ENCODE data around the gene NEDD4L. TPM values are rescaled to one million over a fixed set of nuclear protein-coding genes. Genes with fewer than 3 reads are reported as not detected.

NEDD4L gene
- polyA plus RNA-seq, 1 of the 3 experiments (the other 2 are of a cell fraction) = 13.2 TPM

- TF ChIP-seq, protein P1, sequence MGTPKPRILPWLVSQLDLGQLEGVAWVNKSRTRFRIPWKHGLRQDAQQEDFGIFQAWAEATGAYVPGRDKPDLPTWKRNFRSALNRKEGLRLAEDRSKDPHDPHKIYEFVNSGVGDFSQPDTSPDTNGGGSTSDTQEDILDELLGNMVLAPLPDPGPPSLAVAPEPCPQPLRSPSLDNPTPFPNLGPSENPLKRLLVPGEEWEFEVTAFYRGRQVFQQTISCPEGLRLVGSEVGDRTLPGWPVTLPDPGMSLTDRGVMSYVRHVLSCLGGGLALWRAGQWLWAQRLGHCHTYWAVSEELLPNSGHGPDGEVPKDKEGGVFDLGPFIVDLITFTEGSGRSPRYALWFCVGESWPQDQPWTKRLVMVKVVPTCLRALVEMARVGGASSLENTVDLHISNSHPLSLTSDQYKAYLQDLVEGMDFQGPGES (IDR thresholded peaks at IDR 0.05; ENCODE audit: low read depth, low read length) = no peak
- TF ChIP-seq FOXJ3 (CRISPR knock-in tag; IDR thresholded peaks at IDR 0.05) (no peak), GABPA (IDR thresholded peaks at IDR 0.05; ENCODE audit: low read depth) (no peak), RXRA (IDR thresholded peaks at IDR 0.05; ENCODE audit: borderline replicate concordance, low read depth) (no peak), EP300 (IDR thresholded peaks at IDR 0.05; ENCODE audit: borderline replicate concordance in 1 of 2, low read depth in 1 of 2, low read length in 1 of 2) (no peak), MXI1 (IDR thresholded peaks at IDR 0.05; ENCODE audit: low read depth, low read length) (no peak), FOXM1 (IDR thresholded peaks at IDR 0.05; ENCODE audit: low read depth) (no peak), TAF1 (IDR thresholded peaks at IDR 0.05; ENCODE audit: borderline replicate concordance, low read depth, low read length) (no peak), FOSL2 (IDR thresholded peaks at IDR 0.05; ENCODE audit: borderline replicate concordance, low read depth) (no peak), RCOR1 (IDR thresholded peaks at IDR 0.05; ENCODE audit: low read length) (no peak), ELF1 (IDR thresholded peaks at IDR 0.05) (no peak)
- TF ChIP-seq, protein P2, sequence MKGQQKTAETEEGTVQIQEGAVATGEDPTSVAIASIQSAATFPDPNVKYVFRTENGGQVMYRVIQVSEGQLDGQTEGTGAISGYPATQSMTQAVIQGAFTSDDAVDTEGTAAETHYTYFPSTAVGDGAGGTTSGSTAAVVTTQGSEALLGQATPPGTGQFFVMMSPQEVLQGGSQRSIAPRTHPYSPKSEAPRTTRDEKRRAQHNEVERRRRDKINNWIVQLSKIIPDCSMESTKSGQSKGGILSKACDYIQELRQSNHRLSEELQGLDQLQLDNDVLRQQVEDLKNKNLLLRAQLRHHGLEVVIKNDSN (IDR thresholded peaks at IDR 0.05; ENCODE audit: borderline replicate concordance, low read depth) = no peak
Measured at GRCh38 chr18:58242435-58242834, 198.4 kb downstream of the NEDD4L start (continued).

GRCh38 chr18:58242968-58243367 lies 198.9 kb downstream of the NEDD4L start:
- H3K4me2 ChIP-seq = no peak overlapping the region
- WGBS (ENCODE audit: low lambda C conversion rate) = 81% methylated on average over 5 of the region's 5 CpGs
- CTCF ChIA-PET = interaction anchor here (0.8 to 1.7 kb wide), 3 partner anchors 15 to 62 kb away, joined by 4 to 9 read pairs (median 5); no protein-coding TSS in a partner anchor

More at GRCh38 chr18:58242968-58243367, 198.9 kb downstream of the NEDD4L start:
- no peaks in the 10 kb centered on the region for H4K20me1 ChIP-seq (ENCODE audit: insufficient read depth)
- H3K9ac ChIP-seq = no peak overlapping the region
- no peaks in the 10 kb centered on the region for H3K9me2 ChIP-seq
- no peak overlapping the region for H2AFZ ChIP-seq (ENCODE audit: low read depth)
- POLR2A ChIA-PET = no interaction called here
- no peaks in the 10 kb centered on the region for H3K79me2 ChIP-seq (ENCODE audit: insufficient read depth)
- H3K36me3 ChIP-seq (replicated peaks in 1 of 2; ENCODE audit: control insufficient read depth in 1 of 2, insufficient read depth in 2 of 2, low read length in 1 of 2) = no peaks in the 10 kb centered on the region
- no peaks in the 10 kb centered on the region for H3K27me3 ChIP-seq (ENCODE audit: insufficient read depth)
- H3K27ac ChIP-seq (ENCODE audit: low read depth in 2 of 2, low read length in 1 of 2) = no peak overlapping the region
- no peak for TF ChIP-seq JUND (IDR thresholded peaks at IDR 0.05)
- no peak for TF ChIP-seq RXRA (IDR thresholded peaks at IDR 0.05; ENCODE audit: borderline replicate concordance, low read depth)
- TF ChIP-seq, protein P3, sequence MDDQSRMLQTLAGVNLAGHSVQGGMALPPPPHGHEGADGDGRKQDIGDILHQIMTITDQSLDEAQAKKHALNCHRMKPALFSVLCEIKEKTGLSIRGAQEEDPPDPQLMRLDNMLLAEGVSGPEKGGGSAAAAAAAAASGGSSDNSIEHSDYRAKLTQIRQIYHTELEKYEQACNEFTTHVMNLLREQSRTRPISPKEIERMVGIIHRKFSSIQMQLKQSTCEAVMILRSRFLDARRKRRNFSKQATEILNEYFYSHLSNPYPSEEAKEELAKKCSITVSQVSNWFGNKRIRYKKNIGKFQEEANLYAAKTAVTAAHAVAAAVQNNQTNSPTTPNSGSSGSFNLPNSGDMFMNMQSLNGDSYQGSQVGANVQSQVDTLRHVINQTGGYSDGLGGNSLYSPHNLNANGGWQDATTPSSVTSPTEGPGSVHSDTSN (IDR thresholded peaks at IDR 0.05) = no peak
- TF ChIP-seq, protein P4, sequence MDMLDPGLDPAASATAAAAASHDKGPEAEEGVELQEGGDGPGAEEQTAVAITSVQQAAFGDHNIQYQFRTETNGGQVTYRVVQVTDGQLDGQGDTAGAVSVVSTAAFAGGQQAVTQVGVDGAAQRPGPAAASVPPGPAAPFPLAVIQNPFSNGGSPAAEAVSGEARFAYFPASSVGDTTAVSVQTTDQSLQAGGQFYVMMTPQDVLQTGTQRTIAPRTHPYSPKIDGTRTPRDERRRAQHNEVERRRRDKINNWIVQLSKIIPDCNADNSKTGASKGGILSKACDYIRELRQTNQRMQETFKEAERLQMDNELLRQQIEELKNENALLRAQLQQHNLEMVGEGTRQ (IDR thresholded peaks at IDR 0.05; ENCODE audit: borderline replicate concordance, low read depth, low read length) = no peak
- H3K9me3 ChIP-seq = no peaks in the 10 kb centered on the region
- H3K4me3 ChIP-seq (ENCODE audit: low read depth in 2 of 2, low read length in 1 of 2) = no peak overlapping the region
- no peak for DNase-seq
- H3F3A ChIP-seq (replicated peaks; ENCODE audit: insufficient read depth) = no peaks in the 10 kb centered on the region
- peaks cover 7 to 18% of the 10 kb centered on the region in 2 experiments; a peak in 2 of 4 replicates for H3K4me1 ChIP-seq (ENCODE audit: control insufficient read depth in 1 of 2, insufficient read depth in 2 of 2, low read depth in 1 of 2, low read length in 1 of 2)

All from SK-N-SH (cell line).